Keratinocyte (primary cell): ENCODE measurements around the gene KCNQ1OT1. TPM values are rescaled to one million over a fixed set of nuclear protein-coding genes. Genes with fewer than 3 reads are reported as not detected.

Experiments
- DNase-seq: peaks from one replicate; pipeline ENCODE4 v3.0.0-alpha.2; 2011; ENCODE audit warnings: low read depth, missing footprints, low spot score
- FAIRE-seq: peaks from 2 replicates; lab custom pipeline; 2011; peaks lifted over from hg19 to GRCh38; lab: Jason Lieb, UNC
- H2AFZ ChIP-seq: 2 replicates; pipeline ENCODE4 v1.6.0; 2012; ENCODE audit warnings: low read length, control low read depth, inconsistent platforms; ENCODE audit not compliant: control insufficient read depth
- H3K27ac ChIP-seq: 2 replicates; pipeline ENCODE4 v1.5.1; 2011; ENCODE audit warnings: low read length; ENCODE audit not compliant: control insufficient read depth, insufficient read depth
- H3K27me3 ChIP-seq: 3 replicates; pipeline ENCODE4 v1.6.0; 2011; ENCODE audit warnings: low read length; ENCODE audit not compliant: control insufficient read depth, insufficient read depth; ENCODE audit errors: extremely low read depth
- H3K36me3 ChIP-seq, 2 experiments: 2 replicates in 1 of 2; 3 replicates in 1 of 2; pipeline ENCODE4 v1.5.1; 2011; ENCODE audit warnings: low read length in 2 of 2, mild to moderate bottlenecking in 1 of 2; ENCODE audit not compliant: control insufficient read depth in 2 of 2, insufficient read depth in 2 of 2; ENCODE audit errors: extremely low read depth in 1 of 2
- H3K4me1 ChIP-seq: 3 replicates; pipeline ENCODE4 v1.5.1; 2011; ENCODE audit warnings: low read length; ENCODE audit not compliant: control insufficient read depth, insufficient read depth; ENCODE audit errors: extremely low read depth
- H3K4me2 ChIP-seq: 3 replicates; pipeline ENCODE4 v1.6.0; 2011; ENCODE audit warnings: low read depth, low read length; ENCODE audit not compliant: control insufficient read depth, insufficient read depth; ENCODE audit errors: extremely low read depth
- H3K4me3 ChIP-seq, 3 experiments: fragments of 200-600 bp in 1 of 3; sonication (generic) in 1 of 3; 2 replicates in 2 of 3; 3 replicates in 1 of 3; pipeline ENCODE4 v1.5.1; 2011 to 2016; ENCODE audit warnings: low read length in 3 of 3, mild to moderate bottlenecking in 3 of 3, control low read depth in 2 of 3, inconsistent platforms in 1 of 3, low read depth in 1 of 3, mixed read lengths in 1 of 3, mixed run types in 1 of 3, moderate library complexity in 1 of 3; ENCODE audit not compliant: control insufficient read depth in 2 of 3, insufficient read depth in 2 of 3; ENCODE audit errors: extremely low read depth in 1 of 3
- H3K79me2 ChIP-seq: 2 replicates; pipeline ENCODE4 v1.6.0; 2012; ENCODE audit warnings: low read length; ENCODE audit not compliant: control insufficient read depth, insufficient read depth
- H3K9ac ChIP-seq: 3 replicates; pipeline ENCODE4 v1.6.0; 2011; ENCODE audit warnings: low read length; ENCODE audit not compliant: control insufficient read depth, insufficient read depth; ENCODE audit errors: extremely low read depth
- H3K9me1 ChIP-seq: 3 replicates; pipeline ENCODE4 v1.6.0; 2011; ENCODE audit warnings: low read length; ENCODE audit not compliant: control insufficient read depth, insufficient read depth; ENCODE audit errors: extremely low read depth
- H3K9me3 ChIP-seq: 2 replicates; pipeline ENCODE4 v1.5.1; 2012; ENCODE audit warnings: low read depth, low read length; ENCODE audit not compliant: control insufficient read depth
- H4K20me1 ChIP-seq: 3 replicates; pipeline ENCODE4 v1.6.0; 2011; ENCODE audit warnings: low read length; ENCODE audit not compliant: control insufficient read depth, insufficient read depth; ENCODE audit errors: extremely low read depth
- EZH2 ChIP-seq: IDR thresholded peaks from one replicate; pipeline ENCODE4 v1.6.1; 2012; ENCODE audit warnings: inconsistent platforms, mild to moderate bottlenecking, low read length, moderate library complexity
- dilution Hi-C: fragments of 300-500 bp; cut with MboI; formaldehyde crosslinking; loops from one replicate; pipeline ENCODE4 v1.7.0; 2020; ENCODE audit warnings: low sequenced_read_pairs; ENCODE audit not compliant: extremely low pct_ligation_motif_present
- polyA plus RNA-seq, 5 experiments: library from polyadenylated mRNA; depleted of rRNA in 3 of 5; stranded (reverse) in 3 of 5; stranded (forward) in 1 of 5; unstranded in 1 of 5; fragments of >200 nt; gene quantifications; 1 replicate in 1 of 5; 2 replicates in 3 of 5; 3 replicates in 1 of 5; pipeline versions ENCODE4 v1.2.1 to v1.2.3, GENCODE V29; 2011 to 2012; ENCODE audit warnings: missing spikeins in 2 of 5, low read depth in 1 of 5, low replicate concordance in 1 of 5
- TF ChIP-seq, protein P1 (sequence below), 3 experiments: IDR thresholded peaks in 1 of 3; conservative IDR thresholded peaks in 1 of 3; optimal IDR thresholded peaks in 1 of 3; 2 replicates in 2 of 3; 3 replicates in 1 of 3; pipeline versions ENCODE3 to v1.5.1; 2011; ENCODE audit warnings: low read length in 3 of 3, mild to moderate bottlenecking in 3 of 3, moderate library complexity in 2 of 3, control low read depth in 1 of 3, inconsistent platforms in 1 of 3; ENCODE audit not compliant: insufficient read depth in 2 of 3; ENCODE audit errors: extremely low read depth in 1 of 3

The KCNQ1OT1 gene
- polyA plus RNA-seq, 1 donor (not counting 4 experiments of a cell fraction or from before 2014, with no cell fraction given), result 0.07 TPM

DNA sequence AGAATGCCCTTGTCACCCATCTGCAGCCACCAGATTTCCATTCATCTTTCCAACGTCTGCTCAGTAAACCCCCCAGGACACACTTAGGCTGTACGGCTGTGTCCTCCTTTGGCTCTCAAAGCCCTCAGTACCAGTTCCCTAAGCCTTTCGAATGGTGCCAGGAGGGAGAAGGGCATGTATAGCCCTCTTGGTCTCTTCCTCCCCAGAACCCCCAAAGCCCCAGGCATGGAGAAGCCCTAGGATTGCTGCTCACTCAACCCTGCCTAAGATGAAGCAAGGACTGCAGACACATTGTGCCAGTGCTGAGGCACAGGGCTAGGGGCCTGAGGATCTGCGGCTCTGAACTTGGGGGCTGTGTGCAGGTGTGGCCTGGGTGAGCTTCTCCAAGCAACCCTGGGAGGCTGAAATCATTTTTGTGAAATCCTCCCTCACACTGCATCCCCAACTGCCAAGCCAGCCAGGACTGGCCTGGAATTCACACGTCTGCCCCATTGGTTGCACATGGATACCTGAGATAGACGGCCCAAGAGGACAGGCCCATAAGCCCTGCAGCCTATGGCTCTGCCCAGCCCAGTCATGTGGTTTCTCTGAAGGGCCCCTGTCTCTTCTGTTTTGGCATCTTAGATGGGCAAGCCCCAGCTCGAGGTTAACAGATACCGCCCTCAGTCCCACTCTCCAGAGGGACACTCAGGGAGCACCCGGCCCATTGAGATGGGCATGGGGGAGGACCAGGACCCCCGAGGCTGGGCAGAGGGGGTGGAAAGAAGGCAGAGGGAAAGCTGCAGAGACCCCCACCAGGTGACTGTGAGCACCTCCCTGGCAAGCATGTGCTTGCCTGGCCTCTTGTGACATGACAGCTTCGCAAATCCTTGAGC is 34.0 kb downstream of the KCNQ1OT1 start:
- H3K9ac ChIP-seq, result no peak overlapping the region
- H3K4me3 ChIP-seq, result no peak overlapping the region
- FAIRE-seq (no peak), DNase-seq (no peak)
- no peaks in the 10 kb centered on the region for H3K79me2 ChIP-seq
- H3K36me3 ChIP-seq, result no peaks in the 10 kb centered on the region
- dilution Hi-C loops, result no loop called here
- H3K9me1 ChIP-seq, result no peaks in the 10 kb centered on the region
- no peak overlapping the region for H2AFZ ChIP-seq
- peaks cover 2% of the 10 kb centered on the region for H3K9me3 ChIP-seq
- no peaks in the 10 kb centered on the region for H3K4me1 ChIP-seq
- TF ChIP-seq, protein P1, sequence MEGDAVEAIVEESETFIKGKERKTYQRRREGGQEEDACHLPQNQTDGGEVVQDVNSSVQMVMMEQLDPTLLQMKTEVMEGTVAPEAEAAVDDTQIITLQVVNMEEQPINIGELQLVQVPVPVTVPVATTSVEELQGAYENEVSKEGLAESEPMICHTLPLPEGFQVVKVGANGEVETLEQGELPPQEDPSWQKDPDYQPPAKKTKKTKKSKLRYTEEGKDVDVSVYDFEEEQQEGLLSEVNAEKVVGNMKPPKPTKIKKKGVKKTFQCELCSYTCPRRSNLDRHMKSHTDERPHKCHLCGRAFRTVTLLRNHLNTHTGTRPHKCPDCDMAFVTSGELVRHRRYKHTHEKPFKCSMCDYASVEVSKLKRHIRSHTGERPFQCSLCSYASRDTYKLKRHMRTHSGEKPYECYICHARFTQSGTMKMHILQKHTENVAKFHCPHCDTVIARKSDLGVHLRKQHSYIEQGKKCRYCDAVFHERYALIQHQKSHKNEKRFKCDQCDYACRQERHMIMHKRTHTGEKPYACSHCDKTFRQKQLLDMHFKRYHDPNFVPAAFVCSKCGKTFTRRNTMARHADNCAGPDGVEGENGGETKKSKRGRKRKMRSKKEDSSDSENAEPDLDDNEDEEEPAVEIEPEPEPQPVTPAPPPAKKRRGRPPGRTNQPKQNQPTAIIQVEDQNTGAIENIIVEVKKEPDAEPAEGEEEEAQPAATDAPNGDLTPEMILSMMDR (optimal IDR thresholded peaks at IDR 0.05 in 1 of 3, IDR thresholded peaks at IDR 0.05 in 1 of 3, conservative IDR thresholded peaks at IDR 0.05 in 1 of 3; ENCODE audit: extremely low read depth in 1 of 3, insufficient read depth in 2 of 3, low read length in 3 of 3), result no peak
- TF ChIP-seq EZH2, result no peak
- no peaks in the 10 kb centered on the region for H3K27me3 ChIP-seq
- H3K4me2 ChIP-seq, result no peak overlapping the region
- peaks cover 3% of the 10 kb centered on the region for H4K20me1 ChIP-seq
- no peak overlapping the region for H3K27ac ChIP-seq

DNA sequence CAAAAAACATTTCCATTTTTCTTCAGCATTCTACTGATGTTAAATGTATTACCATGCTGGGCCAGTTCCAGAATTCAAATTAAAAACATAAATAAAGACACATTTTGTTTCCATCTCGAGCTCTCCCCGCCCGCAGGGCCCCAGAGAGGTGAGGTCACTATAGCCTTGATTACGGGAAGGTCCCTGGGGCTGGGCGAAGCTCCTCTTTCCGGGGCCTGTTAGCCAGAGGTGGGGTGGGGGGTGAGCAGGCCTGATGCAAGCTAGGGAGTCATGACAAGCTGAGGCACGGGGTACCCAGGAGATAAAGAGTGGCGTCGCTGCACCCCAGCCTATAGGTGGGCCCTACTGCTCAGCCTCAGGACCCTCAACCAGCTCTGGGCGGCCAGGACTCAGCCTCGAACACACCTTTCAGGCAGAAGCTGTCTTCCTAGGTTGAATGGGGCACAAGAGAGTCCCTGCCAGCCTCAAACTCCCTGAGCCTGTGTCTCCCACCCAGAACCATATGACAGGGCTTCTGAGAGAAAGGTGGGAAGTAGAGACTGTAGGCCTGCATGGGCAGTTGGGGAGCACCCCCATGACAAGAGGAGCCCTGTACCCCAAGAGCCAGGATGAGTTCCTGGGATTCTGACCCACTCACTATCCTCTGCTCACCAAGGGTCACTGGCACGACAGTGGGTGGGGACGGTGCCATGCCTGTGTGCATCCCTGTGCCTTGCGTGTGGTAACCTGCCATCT is 34.8 kb downstream of the KCNQ1OT1 start:
- H4K20me1 ChIP-seq, result peaks cover 3% of the 10 kb centered on the region
- dilution Hi-C loops, result no loop called here

More for the DNA sequence above, 34.8 kb downstream of the KCNQ1OT1 start:
- Histone ChIP-seq H3K9me3 (peaks cover 4% of the 10 kb centered on the region), H3K27ac (no peak overlapping the region), H3K36me3 (no peaks in the 10 kb centered on the region), H3K9me1 (no peaks in the 10 kb centered on the region), H3K27me3 (no peaks in the 10 kb centered on the region), H3K9ac (no peak overlapping the region), H3K4me1 (no peaks in the 10 kb centered on the region), H3K79me2 (no peaks in the 10 kb centered on the region), H2AFZ (no peak overlapping the region), H3K4me3 (no peak overlapping the region), H3K4me2 (no peak overlapping the region)
- FAIRE-seq (no peak), DNase-seq (no peak)
- no peak for TF ChIP-seq EZH2
- TF ChIP-seq, protein P1 (optimal IDR thresholded peaks at IDR 0.05 in 1 of 3, IDR thresholded peaks at IDR 0.05 in 1 of 3, conservative IDR thresholded peaks at IDR 0.05 in 1 of 3; ENCODE audit: extremely low read depth in 1 of 3, insufficient read depth in 2 of 3, low read length in 3 of 3), result no peak
